GM19455 (cell line): ENCODE data around the gene ELOVL7.
"Not testable (repeated sequence)": the region's sequence is repeated elsewhere in the genome, so short reads cannot be mapped to it uniquely, and the experiment has no call there.

Source experiments
- ATAC-seq: cut with Tn5 transposase; IDR thresholded peaks from one replicate; pipeline ENCODE4 v1.9.1; 2021; ENCODE audit not compliant: unreplicated experiment

The ELOVL7 gene

DNA sequence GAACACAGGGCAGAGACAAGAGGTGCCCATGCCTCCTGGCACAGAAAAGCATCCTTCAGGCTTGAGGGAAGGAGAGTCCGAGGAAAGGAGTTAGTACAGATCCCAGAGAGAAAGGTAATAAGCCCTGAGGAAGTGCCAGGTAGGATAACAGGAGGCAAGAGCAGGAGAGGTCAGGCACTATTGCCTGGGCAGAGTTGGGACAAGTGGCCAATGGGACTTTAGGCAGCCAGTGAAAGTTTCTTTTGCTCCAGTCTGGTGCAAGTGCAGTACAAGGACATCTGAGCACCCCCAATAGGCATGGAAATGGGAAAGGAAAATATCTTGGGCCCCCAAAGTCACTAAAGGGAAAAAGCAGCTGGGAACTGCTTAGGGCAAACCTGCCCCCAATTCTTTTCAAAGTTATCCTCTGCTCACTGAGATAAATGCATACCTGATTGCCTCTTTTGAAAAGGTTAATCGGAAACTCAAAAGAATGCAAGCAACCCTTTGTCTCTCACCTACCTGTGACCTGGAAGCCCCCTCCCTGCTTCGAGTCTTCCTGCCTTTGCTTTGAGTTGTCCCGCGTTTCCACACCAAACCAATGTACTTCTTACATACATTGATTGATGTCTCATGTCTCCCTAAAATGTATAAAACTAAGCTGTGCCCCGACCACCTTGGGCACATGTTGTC lies 46.5 kb downstream of the ELOVL7 start:
- ATAC-seq = no peak

DNA sequence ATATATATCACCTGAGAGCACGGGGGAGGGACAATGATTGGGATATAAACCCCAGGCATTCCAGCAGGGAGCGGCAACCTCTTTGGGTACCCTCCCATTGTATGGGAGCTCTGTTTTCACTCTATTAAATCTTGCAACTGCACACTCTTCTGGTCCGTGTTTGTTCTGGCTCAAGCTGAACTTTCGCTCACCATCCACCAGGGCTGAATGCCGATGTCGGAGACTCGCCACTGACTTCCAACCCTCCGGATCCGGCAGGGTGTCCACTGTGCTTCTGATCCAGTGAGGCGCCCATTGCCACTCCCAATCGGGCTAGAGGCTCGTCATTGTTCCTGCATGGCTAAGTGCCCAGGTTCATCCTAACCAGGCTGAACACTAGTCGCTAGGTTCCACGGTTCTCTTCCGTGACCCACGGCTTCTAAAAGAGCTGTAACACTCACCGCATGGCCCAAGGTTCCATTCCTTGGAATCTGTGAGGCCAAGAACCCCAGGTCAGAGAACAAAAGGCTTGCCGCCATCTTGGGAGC lies 48.6 kb downstream of the ELOVL7 start:
- ATAC-seq = not testable (repeated sequence)

DNA sequence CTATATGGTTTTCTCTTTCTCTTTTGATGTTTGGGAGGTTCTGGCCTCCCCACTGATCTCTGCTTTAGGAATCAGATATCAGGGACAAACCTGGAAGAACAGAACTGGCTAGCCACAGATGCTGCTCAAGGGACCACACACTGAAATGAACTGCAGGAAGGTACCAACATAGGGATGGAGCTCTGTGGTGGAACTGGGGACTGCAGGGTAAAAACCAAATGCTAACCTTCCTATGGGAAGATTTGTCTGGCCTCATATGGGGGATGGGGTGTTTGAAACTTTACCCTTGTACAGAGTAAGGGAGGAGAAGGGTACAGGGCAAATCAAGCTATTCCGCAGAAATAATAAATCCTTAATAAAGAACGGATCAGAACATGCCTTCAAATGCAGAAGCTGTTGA lies 49.4 kb downstream of the ELOVL7 start:
- ATAC-seq = no peak

DNA sequence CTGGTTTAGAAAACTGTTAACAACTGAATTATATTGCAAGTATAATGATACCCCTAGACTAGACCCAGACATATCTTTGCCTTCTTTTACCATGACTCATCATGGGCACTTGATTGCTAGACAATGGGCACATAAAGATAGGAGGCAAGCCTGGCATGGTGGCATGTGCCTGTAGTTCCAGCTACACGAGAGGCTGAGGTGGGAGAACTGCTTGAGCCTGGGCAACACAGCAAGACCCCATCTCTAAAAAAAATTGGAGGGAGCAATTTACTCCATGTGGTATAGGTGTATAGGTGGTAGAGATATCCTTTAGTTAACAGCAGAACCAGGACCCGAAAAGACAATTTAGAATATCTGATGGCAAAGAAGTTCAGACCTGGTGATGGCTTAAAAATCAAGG lies 51.6 kb downstream of the ELOVL7 start:
- no peak for ATAC-seq

DNA sequence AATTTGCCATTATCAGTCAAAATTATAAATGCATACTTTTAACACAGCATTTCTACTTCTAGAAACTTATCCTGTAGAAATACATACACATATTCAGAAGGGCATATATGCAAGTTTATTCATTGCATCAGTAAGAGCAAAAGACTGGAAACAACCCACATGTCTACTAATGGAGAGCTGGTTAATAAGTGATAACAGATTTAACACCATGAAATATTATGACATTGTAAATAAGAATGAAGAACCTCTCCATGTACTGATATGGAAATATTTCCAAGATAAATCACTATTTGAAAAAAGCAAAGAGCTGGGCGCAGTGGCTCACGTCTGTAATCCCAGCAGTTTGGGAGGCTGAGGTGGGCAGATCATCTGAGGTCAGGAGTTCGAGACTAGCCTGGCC lies 54.5 kb downstream of the ELOVL7 start:
- no peak for ATAC-seq

DNA sequence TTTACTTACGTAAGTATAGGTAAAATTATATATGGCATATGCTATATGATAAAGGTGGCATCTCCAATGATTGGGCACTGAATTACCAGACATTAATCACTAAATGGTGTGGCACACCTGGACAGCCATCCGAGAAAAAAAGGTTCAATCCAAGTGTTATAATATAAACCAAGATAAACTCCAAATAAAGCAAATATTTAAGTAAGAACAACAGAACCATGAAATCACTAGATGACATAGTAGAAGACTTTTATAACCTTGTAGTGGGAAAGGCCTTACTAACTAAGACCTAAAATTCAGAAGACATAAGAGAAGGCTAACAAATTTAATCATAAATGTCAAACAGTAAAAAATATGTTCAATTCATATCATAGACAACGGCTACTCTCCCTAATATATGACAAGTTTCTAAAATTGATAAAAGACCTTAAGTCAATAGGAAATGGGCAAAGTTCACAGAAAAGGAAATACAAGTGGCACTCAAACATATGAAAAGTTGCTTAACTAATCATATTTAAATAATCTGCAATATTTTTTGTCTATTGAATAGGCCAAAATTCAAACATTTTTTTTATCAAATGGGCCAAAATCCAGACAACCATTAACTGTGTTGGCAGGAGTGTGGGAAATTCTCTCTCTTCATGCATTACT lies 55.1 kb downstream of the ELOVL7 start:
- no peak for ATAC-seq

DNA sequence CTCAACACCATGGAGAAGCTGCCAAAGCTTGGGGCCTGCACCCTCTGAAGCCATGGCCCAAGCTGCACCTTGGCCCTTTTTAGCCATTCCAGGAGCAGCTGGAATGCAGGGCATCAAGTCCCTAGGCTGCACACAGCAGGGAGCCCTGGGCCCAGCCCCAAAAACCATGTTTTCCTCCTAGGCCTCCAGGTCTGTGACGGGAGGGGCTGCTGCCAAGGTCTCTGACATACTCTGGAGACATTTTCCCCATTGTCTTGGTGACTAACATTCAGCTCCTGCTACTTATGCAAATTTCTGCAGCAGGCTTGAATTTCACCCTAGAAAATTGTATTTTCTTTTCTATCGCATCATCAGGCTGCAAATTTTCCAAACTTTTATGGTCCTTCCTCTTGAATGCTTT lies 64.6 kb downstream of the ELOVL7 start:
- no peak for ATAC-seq

DNA sequence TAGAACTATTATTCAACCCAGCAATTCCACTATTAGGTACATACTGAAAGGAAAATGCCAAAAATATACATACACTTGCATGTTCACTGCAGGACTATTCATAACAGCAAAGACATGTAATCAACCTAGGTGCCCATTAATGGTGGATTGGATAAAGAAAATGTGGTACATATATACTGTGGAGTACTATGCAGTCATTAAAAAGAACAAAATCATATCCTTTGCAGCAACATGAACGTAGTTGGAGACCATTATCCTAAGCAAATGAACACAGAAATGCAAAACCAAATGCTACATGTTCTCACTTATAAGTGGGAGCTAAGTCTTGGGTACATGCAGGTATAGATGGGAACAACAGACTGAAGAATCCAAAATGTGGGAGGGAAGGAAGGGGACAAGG lies 67.7 kb downstream of the ELOVL7 start:
- no peak for ATAC-seq

DNA sequence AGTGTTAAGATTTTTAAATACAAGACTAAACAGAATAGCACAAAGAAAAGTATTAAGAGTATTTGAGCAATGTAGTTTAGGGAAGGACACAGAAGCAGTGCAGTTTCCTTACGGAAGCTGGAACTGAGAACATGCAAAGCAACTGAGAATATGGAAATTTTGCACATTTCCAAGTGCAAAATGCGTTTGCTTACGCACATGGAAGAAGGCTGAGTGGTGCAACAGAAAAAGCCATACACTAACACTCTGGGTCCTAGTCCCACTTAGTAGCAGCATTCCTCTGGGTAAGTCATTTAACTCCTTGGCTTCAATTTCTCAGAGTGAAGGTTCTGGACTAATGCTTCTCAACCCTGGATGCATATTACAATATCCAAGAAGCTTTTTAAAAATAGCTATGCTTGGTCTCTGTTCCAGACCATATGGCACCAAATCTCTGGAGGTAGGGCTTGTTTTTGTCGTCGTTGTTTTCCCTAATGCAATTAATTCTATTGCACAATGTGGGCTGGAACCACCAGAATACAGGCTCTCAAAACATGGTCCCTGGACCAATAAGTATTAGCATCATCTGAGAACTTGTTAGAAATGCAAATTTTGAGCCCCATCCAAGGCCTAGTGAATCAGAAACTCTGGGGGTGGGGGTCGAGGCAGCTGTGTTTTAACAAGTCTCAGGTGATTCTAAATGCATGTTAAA lies 78.9 kb downstream of the ELOVL7 start:
- no peak for ATAC-seq

DNA sequence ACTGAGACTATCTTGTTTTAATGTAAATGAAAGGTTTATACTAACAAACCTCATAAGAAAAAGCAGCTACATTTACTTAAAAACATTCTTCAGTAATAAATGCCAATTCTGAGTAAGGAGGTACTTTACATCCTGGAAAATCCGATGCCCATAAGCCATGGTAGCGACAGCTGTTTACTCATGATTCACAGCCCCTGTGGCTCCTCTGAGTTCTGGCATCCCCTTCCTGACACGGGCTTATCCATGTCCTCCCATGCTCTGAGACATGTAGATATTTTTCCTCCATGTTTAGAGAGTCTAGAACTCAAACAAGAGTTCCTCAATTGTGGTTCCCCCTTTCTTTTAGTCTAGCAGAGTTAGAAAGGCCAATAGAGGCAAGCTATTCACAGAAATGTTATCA lies 81.0 kb downstream of the ELOVL7 start:
- no peak for ATAC-seq

DNA sequence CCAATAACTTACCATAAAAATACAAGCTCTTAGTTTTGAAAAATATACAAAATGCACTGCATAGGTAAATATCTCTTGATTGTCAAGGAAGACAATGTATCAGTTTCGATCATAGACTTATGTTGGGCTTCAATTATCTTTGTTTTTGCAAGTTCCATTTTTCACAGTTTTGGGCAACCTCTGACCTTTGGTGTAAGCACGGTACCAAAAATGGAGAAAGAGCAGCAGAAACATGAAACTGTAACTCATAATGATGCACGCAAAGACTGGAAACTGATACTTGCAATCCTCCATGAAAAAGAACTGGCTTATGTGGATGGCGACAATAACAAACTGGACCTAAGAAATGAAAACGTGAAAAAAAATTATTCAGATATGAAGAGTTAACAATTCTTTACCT lies 89.6 kb downstream of the ELOVL7 start:
- ATAC-seq = no peak

DNA sequence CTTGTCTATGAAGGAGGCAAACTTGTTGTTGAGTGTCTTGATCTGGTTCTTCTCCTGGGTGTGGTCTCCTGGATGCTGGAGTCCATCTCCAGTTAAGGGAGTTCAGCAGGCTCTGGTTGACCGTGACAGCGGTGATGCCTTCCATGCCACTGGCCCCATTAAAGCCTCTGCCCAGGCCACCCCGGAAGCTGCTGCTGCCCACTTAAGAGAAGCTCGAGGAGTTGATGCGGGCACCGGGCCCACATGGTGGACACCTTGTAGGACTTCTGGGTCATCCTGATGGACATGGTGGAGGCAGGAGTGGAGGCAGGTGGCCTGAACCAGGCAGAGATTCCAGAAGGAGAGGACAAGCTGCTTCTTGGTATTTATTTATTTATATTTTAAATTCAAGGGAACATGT lies 99.4 kb downstream of the ELOVL7 start:
- no peak for ATAC-seq

DNA sequence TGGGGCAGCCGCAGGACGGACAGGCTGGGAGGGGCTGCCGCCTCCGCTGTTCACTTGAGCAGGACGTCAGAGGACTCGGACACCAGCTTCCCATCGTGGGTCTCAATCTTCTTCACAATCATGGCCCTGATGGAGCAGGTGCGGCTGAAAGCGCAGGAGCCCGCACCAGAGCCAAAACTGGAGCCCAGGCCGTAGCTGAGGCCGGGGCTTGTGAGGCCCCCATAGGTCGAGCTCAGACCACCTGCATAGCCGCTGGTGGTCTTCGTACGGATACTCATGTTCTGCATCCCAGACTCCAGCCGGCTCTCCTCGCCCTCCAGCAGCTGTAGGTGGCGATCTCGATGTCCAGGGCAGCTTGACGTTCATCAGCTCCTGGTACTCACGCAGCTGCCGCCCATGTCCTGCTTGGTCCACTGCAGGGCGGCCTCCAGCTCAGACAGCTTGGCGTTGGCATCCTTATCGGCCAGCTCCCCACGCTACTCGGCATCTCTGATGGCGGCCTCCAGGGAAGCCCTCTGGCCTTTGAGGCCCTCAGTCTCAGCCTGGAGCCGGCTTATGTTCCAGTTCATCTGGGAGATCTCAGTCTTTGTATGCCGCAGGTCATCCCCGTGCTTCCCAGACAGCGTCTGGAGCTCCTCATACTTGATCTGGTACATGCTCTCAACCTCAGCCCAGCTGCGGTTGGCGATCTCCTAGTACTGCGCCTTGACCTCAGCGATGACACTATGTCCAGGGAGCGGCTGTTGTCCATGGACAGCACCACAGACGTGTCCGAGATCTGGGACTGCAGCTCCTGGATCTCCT lies 100.4 kb downstream of the ELOVL7 start:
- no peak for ATAC-seq

DNA sequence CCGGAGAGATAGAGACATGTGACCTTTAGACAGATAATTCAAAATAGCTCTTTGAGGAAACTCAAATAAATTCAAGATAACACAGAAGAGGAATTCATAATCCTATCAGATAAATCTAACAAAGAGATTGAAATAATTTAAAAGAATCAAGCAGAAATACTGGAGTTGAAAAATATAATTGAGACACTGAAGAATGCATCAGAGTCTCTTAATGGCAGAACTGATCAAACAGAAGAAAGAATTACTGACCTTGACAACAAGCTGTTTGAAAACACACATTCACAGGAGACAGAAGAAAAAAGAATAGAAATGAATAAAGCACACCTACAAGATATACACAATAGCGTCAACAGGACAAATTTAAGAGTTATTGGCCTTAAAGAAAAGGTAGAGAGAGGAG lies 103.7 kb downstream of the ELOVL7 start:
- no peak for ATAC-seq

DNA sequence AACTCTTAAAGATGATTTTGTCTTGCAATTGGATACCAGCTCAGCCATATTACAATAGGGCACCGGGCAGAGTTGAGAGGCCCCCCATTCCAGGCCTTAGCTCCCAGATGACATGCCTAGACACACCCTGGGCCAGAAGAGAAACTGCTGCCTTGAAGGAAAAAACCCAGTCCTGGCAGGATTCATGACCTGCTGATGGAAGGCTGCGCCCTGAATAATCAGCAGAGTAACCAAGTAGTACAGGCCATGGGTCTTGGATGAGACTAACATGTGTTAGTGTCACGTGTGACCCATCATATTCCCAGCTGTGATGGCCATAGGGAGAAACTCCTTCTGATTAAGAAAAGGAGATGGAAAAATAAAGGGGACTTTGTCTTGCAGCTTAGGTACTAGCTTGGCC lies 105.1 kb downstream of the ELOVL7 start:
- no peak for ATAC-seq

DNA sequence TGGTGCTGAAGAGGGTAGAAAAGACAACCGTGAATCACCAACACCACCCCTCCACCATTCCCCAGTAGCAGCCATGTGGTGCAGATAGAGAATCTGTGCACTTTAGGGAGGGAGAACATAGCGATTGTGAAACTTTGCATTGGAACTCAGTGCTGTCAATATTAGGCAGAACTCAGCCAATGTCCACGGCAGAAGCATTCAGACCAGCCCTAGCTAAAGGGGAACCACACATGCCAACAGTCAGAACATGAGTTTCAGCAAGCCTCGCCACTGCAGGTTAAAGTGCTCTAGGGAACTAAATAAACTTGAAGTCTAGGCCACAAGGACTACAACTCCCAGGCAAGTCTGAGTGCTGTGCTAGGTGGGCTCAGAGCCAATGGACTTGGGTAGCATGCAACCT lies 105.6 kb downstream of the ELOVL7 start:
- no peak for ATAC-seq

DNA sequence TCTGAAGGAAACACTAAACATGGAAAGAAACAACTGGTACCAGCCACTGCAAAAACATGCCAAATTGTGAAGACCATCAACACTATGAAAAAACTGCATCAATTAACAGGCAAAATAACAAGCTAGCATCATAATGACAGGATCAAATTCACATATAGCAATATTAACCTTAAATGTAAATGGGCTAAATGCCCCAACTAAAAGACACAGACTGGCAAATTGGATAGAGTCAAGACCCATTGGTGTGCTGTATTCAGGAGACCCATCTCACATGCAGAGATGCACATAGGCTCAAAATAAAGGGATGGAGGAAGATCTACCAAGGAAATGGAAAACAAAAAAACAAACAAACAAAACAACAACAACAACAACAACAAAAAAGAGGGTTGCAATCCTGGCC lies 113.2 kb downstream of the ELOVL7 start:
- not testable (repeated sequence) for ATAC-seq

DNA sequence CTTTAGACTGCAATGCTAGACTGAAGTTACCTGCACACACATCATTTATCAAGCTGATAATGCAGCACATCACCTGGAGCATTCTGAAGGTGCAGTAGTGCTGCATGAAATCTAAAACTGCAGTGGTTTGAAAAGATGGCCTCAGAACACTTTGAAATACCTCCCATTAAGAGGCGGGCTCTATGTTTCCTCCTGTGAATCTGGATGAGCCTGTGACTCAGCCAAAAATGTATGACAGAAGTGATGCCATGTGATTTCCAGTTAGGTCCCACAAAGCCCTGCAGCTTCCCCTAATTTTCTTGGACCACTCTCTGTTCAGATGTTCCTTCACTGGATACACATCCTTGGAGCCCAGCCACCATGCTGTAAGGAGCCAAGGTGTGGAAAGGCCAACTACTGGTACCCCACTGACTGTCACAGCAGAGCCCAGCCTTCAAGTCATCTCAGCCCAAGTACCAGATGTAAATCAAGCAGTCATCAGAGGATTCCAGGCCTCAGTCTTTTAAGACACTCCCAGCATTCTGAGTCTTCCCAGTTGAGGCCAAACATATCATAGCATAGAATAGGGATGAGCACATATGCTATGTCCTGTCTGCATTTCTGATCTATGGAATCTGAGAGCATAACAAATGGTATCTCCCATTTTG lies 116.9 kb downstream of the ELOVL7 start:
- ATAC-seq = no peak

DNA sequence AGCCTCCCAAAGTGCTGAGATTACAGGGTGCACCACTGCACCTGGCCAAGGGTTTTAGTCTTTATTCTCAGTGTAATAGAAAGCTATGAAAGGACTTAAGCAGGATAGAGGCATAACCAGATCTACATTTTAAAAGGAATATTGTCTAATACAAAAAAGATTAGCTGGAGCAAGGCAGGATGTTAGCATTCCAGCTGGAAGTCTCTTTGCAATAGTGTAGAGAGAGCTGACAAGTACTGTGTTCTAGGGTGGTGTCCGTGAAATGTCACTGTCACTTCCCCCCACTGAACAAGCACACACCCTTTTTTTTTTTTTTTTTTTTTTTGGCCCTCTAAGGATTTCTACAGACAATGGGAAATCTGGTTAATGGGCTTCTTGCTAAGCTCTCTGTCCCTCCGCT lies 119.9 kb downstream of the ELOVL7 start:
- ATAC-seq = no peak

DNA sequence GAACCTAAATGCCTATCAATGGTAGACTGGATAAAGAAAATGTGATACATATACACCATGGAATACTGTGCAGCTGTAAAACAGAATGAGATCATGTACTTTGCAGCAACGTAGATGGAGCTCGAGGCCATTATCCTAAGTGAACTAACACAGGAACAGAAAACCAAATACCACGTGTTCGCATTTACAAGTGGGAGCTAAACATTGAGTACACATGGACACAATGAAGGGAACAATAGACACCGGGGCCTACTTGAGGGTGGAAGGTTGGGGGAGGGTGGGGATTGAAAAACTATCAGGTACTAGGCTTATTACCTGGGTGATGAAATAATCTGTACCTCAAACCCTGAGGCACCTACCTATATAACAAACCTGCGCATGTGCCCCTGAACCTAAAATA lies 121.7 kb downstream of the ELOVL7 start:
- ATAC-seq = no peak

DNA sequence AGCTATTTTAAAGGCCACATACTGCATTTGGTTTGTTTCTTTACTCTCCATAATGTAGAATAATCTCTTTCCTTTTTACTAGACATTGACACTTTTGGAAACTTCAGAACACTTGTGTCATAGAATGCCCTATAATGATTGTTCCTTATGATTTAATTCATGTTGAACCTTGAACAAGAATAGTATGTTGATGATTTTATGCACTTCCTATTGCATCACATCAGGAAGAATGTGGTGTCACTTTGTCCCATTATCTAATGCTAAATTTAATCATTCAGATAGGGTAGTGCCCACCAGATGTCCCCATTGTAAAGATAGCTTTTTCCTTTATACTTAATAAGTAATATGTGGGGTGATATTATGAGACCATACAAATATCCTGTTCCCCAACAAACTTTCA lies 124.7 kb downstream of the ELOVL7 start:
- ATAC-seq = no peak
